Activated T-cell treated with anti-CD3 and anti-CD28 coated beads, Interleukin-2, amount 50 U/mL, for 48 hours (primary cell): ENCODE measurements around the gene RILPL2.
A peak's percentile ranks its signal among the peaks of the same experiment; 100 is the strongest.
"Not testable (repeated sequence)": the region's sequence is repeated elsewhere in the genome, so short reads cannot be mapped to it uniquely, and the experiment has no call there.

Experiments used
- DNase-seq, 2 experiments: peaks; one replicate each; pipeline ENCODE4 v3.0.0-alpha.2; 2020

The RILPL2 gene

GRCh38 chr12:123401753-123402683 lies 34.5 kb downstream of the RILPL2 start:
- no peak for DNase-seq

DNA sequence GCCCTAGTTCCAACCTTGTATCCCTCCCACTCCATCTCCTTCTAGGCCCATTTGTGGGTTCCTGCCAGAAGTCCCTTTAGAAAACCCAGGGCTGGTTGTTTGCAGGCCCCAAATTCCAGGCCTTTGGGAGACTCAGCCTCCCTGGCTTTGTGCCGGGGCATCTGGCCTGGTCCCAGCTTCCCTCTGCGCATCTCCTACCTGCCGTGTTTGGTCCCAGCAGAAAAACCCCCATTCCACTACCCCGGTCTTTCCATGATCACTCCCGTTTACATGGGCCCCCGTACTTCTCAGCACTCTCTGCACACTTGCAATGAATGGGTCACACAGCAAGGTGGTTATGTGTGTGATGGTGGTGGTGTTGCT lies 37.2 kb downstream of the RILPL2 start:
- DNase-seq = no peak

DNA sequence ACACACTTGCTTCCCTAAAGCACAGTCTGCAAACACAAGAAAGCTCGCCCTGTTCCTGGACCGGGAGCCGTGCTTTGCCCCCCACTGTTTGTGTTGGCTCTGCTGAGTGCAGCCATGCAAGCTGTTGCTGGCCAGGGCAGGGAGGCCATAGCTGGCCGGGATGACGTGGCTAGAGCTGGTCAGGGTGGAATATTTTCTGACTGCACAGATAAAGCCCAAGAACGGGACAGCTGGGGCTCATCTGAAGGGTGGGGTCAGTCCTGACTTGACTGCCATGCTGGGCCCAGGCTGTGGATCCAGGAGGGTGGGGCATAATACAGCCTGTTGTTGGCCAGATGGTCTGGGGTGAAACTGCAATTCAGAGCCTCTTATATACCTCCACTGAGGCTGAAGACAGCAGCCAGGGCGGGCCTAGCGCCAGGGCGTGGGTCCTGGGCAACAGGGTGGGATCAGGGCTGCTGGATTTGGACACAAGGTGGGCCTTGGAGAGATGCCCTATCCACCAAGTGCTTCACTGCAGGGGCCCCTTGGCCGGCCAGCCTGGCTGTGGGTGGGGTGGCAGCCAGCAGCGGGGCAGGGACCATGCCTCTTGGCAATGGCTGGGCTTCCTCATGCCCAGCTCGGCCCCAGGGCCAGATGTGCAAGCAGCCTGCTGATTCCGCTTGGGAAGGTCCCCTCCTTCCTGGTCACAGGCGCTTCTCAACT lies 37.8 kb downstream of the RILPL2 start:
- DNase-seq = no peak

GRCh38 chr12:123398177-123398549 lies 38.3 kb downstream of the RILPL2 start:
- DNase-seq = no peak

DNA sequence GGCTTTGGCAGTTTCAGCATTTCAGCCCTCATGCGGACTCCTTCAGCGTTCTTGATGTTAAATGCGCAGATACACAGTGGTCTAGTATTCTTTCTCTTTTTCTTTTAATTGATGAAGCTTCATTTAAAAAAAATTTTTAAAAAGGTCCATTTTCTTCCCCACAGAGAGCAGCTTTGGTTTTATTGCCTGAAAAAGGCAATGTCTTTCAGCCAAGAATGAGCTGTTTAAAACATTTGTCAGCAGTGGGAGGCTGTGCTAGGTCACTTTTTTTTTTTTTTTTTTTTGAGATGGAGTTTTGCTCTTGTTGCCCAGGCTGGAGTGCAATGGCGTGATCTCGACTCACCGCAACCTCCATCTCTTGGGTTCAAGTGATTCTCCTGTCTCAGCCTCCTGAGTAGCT lies 39.1 kb downstream of the RILPL2 start:
- DNase-seq = no peak

DNA sequence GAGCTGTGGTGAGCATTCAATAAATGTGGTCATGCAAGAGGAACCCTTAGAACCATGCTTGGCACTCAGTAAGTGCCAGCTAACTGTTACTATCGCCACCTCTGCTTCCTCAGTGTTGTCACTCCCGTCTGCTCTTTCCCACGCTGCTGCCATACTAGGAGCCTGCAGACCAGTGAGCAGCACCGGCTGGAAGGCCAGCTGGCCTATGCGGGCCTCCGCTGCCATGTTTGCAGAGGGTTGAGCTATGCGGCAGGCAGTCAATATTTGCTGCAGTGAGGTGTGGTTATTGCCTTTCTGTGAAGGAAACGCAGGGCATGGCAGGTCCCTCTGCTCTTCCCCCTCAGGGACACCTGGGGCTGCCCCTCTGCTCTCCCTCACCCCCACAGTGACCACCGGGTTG lies 39.5 kb downstream of the RILPL2 start:
- no peak for DNase-seq

- DNase-seq = no peak
Observed at GRCh38 chr12:123396543-123396942, 39.9 kb downstream of the RILPL2 start.

DNA sequence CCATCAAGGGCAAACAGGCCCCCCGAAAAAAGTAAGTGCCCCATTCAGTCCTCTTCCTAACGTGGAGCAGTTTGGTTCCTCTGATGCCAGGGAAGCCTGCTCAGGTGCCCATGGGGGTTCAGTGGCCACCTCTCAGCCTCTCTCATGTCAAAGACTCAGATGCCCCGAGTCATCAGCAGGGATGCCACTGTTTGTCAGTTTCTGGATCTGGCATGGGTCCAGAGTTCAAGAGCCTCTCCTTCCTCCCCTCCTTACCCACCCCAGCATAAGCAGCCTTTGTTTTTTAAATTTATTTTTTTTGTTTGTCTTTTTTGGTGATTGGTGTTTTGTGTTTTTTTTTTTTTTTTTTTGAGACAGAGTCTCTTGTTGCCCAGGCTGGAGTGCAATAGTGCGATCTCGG lies 41.2 kb downstream of the RILPL2 start:
- no peak for DNase-seq

DNA sequence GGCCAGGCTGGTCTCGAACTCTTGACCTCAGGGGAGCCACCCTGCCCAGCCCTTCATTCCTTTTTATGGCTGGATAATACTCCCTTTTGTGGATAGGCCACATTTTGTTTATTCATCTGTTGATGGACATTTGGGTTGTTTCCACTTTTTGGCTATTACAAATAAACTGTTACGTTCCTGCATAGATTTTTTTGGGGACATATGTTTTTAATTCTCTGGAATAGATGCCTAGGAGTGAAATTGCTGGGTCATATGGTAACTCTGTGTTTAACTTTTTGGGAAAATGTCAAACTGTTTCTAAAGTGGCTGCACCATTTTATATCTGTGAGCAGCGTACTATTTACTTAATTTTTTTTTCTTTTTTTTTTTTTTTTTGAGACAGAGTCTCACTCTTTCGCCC lies 42.7 kb downstream of the RILPL2 start:
- DNase-seq = no peak

DNA sequence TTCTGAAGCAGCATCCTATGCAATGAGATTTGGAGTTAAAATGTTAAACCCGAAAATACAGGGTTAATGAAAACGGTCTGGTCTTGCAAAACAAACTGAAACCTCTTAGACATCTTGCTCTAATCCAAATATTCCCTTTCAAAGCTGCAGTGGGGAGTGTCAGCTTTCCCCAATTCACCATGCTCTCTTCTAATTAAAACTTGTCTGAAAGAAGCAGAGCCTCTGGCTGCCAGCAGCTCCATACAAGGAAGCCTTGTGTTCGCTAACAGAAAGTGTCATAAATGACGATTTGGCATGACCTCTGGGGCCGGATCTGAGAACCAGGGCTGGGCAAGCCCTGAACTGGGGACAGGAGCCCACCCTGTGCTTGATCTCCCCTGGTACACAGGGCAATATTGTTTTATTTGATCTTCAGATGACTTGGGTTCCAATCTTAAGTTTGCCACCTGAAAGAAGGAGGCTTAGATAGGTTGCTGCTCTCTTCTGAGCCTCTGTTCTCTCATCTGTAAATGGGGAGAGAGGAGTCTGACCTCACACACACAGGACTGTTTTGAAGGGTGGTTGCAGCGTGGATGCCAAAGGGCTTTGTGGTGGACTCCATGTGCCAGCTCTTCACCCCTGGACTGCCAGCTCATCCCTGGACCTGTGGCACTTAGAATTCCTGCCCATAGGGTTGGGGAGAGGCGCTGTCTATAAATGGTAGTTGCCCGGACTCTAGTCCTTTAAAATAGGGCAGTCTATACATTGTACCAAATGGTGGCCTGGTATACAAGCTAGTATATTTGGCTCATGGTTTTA lies 44.7 kb downstream of the RILPL2 start:
- DNase-seq = no peak

- no peak for DNase-seq
Observed at GRCh38 chr12:123390498-123391426, 45.7 kb downstream of the RILPL2 start.

DNA sequence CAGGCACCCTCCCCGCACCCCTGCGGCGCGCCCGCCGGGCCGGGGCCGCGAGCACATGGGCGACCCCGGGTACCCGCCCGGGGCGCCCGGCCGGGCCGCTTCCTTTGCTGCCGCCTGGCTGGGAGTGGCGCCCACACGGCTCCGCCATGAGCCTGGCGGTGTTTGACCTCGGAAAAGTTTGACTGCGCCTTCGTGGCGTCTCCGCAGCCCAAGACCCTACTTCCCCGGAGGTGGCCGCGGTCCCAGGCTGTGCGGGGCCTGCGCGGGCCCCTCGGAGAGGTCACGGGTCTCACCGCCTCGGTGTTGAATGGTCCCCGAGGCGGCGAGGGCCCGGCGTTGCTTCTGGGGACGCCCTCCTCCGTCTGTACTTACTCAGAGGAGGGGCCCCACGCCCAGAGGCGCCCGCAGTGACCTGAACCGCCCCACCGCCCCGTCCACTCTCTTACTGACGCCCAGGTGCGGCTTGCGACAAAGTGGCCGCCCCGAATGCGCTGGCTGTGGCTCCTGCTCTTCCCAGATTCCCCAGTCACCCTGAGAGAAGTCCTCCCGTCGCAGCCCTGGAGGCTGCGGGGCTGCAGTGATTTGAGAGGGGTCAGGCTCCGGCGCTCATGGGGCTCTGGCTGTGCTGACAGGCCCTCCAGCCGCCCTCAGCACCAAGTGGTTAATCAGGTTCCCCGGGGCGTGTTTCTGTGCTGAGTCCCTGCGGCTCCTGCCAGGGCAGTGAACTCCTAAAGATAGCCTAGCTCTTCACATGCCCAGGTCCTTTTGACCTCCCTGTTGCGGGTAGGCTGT lies 46.7 kb downstream of the RILPL2 start:
- peak; percentile 42 to 57 for DNase-seq

DNA sequence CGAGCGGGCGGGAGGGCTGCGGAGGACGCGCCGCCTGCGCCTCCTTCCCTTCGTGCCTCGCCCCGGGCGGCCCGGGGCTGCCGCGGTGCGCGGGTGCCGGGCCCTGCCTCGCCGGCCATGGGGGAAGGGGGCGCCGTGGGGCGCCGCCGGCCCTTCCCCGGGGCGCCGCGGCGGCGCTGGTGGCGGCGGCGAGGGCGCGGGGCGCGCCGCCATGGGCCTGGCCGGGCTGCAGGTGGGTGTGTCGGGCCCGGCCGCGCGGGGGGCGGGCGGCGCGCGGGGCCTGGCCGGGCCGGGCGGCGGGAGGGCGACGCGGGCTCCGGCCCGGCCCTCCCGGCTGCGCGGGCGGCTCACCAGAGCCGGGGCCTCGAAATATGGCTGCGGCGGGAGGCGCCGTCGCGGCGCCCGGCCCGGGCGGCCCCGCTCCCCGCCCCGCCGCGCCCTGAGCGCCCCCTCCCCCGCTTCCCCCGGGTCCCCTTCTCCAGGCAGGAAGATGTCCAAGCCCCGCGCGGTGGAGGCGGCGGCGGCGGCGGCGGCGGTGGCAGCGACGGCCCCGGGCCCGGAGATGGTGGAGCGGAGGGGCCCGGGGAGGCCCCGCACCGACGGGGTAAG lies 47.4 kb downstream of the RILPL2 start:
- DNase-seq = no peak

DNA sequence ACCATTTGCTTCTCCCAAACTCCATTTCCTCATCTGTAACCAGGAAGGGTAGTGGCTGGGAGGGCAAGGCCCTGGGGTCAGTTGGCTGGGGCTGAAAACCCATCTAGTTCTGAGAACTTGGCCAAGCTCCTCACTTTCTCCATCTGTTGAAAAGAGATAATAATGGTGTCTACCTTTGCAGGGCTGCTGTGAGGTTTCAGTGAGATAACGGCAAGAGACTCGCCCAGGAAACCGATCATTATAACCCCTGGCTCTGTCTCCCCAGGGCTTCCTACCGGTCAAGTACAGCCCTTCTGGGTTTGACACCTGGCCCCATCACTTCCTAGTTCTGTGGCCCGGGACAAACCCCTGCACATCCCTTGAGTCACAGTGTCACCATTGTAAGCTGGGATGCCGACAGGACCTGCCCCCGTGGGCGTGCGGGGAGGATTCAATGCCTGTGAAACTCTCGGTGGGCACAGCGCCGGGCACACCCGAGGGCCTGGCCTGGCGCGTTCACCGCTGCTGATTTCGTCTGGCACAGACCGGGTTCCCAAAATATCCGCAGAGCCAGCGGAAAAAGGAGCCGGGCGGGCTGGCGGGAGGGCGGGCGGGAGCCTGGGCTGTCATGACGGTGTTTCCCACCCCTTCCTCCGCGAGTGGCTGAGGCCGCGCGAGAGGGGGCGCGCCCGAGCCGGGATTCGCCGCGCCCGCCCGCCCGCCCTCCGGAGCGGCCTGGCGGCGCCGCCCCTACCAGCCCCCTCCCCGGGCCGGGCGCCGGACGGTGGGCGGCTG lies 48.1 kb downstream of the RILPL2 start:
- peak; percentile 85 to 86 for DNase-seq

DNA sequence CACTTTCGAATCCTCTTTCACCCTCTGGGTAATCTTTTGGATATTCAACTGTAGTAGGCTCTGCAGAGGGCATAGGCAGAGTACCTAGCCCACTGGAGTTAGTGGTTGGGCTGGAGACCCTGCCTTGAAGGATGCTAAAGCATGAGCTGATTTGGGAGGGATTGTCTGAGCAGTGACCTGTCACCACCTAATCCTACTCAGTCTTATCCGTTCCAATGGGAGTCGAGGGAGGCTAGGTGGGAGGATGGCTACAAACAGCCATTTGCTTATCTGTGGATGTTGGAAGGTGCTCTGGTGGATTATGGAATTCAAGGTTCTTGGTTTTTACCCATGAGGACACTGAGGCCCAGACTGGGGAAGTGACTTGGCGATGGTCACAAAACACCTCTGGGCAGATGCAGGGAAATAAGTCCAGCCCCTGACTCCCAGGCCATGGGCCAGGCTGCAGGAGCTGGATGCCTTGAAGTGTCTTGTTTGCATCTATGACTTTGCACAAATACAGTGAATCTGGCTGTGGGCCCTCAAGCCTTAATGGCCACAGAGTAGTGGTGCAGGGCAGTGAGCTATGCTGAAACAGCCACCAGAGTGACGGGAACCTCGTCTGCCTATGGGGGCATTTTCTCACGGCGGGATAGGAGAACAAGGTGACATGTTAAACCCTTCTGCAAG lies 48.8 kb downstream of the RILPL2 start:
- peak in 1 of 2 experiments; percentile 30 for DNase-seq

DNA sequence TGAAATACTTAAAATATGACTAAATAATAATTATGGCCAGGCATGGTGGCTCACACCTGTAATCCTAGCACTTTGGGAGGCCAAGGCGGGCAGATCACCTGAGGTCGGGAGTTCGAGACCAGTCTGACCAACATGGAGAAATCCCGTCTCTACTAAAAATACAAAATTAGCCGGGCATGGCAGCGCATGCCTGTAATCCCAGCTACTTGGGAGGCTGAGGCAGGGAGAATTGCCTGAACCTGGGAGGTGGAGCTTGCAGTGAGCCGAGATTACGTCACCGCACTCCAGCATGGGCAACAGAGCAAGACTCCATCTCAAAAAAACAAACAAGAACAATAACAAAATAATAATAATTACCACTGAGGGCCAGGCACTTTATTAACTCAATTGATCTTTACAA lies 50.9 kb downstream of the RILPL2 start:
- DNase-seq = not testable (repeated sequence)

DNA sequence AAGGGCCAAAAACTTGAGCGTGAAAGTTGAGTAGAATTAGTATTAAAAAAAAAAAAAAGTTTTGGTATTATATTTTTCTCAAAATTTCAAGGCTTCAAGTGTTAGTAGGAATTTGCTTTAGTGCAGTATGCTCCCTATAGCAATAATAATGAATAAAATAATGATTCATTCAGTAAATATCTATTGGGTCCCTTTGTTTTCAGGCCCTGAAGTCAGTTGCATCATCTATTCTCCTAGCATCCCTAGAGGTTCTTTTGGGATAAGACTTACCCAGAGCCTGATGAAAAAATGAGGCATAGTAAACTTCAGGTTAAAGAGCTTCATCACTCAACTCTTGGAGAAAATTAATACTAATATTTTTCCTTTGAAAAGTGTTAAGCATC lies 51.5 kb downstream of the RILPL2 start:
- no peak for DNase-seq

DNA sequence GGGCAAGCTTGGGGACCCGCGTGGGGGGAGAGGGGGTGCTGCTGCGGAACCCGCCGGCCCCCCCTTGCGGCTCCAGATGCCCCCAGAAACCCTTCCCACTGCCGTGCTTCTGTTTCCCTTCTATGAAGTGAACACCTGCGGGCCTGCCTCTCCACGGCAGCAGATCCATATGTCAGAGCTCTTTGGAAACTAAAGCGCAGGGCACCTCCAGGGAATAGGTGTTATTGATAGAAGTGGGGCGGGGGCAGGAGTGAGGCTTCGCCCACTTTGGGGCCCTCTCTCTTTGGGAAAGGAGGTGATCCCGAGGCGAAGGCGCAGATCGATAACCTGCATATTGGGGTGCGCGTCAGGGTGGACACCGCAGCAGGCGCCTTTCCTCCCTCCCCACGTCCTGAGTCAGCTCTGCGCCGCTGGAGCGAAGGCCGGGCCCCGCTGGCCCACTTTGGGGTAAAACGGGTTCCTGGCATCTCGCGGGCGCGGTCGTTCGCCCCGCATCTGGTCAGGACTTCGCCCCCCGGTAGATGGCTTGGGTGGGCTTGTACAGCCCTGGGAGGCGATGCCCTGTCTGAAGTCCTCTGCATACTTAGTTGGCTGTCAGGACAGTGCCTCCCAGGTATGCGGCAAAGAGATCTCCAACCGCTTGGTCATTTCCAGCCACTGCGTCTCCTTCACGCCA lies 52.0 kb downstream of the RILPL2 start:
- DNase-seq = peak in 1 of 2 experiments; percentile 63

GRCh38 chr12:123382684-123383083 lies 53.8 kb downstream of the RILPL2 start:
- no peak for DNase-seq
